ACC112 (cell line): ENCODE results near the gene FAM20C.

Source experiments
- H2AFZ ChIP-seq: fragments of 200-600 bp; sonication (generic); one replicate; pipeline ENCODE4 v1.6.0; 2017; ENCODE audit warnings: antibody characterized with exemption, low read length; ENCODE audit not compliant: unreplicated experiment
- H3K27ac ChIP-seq: fragments of 200-600 bp; sonication (generic); 2 replicates; pipeline ENCODE4 v1.5.1; 2014; ENCODE audit warnings: low read depth, mild to moderate bottlenecking, antibody characterized with exemption, low read length, moderate library complexity
- H3K27me3 ChIP-seq: fragments of 200-600 bp; sonication (generic); 2 replicates; pipeline ENCODE4 v1.6.1; 2014; ENCODE audit warnings: mild to moderate bottlenecking, antibody characterized with exemption, low read length, moderate library complexity, mixed read lengths; ENCODE audit not compliant: insufficient read depth
- H3K36me3 ChIP-seq: fragments of 200-600 bp; sonication (generic); 2 replicates; pipeline ENCODE4 v1.6.1; 2016; ENCODE audit warnings: mild to moderate bottlenecking, antibody characterized with exemption, low read length, moderate library complexity, mixed read lengths; ENCODE audit not compliant: insufficient read depth
- H3K4me1 ChIP-seq: fragments of 200-600 bp; sonication (generic); one replicate; pipeline ENCODE4 v1.6.1; 2016; ENCODE audit warnings: low read length, mixed read lengths; ENCODE audit not compliant: insufficient read depth, unreplicated experiment, control insufficient read depth
- H3K4me3 ChIP-seq: fragments of 200-600 bp; sonication (generic); 2 replicates; pipeline ENCODE4 v1.5.1; 2014; ENCODE audit warnings: mild to moderate bottlenecking, low read depth, low read length
- H3K79me2 ChIP-seq: fragments of 200-600 bp; sonication (generic); one replicate; pipeline ENCODE4 v1.6.0; 2016; ENCODE audit warnings: low read length; ENCODE audit not compliant: control insufficient read depth, unreplicated experiment, insufficient read depth

The FAM20C gene

DNA sequence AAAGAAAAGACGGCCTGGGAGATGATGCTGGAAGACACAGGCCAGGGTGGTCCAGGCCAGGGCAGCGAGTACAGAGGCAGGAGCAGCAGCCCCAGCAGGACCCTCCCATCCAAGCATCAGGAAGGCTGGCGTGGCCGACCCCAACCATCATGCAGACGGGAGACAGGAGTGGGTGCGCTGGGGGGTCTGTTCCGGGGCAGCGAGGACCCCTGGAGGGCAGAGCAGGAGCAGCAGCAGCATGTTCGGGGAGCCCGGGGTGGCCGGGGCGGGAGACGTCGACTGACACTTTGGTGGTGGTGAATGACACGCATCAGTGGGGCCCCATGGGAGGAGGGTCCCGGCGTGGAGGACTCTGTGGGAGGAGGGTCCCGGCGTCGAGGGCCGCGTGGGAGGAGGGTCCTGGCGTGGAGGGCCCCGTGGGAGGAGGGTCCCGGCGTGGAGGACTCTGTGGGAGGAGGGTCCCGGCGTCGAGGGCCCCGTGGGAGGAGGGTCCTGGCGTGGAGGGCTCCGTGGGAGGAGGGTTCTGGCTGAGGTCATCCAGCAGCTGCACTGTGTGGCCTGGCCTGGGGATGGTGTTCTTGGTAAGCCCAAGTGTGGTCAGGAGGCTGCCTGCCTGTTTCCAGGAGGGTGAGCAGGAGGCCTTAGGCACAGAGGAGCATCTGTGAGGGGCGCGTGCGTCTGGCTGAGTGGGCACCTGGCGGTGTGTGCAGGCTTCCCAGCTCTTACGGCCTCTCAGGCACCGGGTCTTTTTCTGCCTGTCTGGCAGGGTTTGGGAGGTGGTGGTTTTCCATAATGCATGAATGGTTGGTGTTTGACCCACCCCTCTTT, 38.9 kb downstream of the FAM20C start:
- Histone ChIP-seq H3K27me3 (no peaks in the 10 kb centered on the region), H2AFZ (no peak overlapping the region), H3K79me2 (peaks cover 3% of the 10 kb centered on the region), H3K36me3 (peaks cover 11% of the 10 kb centered on the region; the same call in 1 of the 2 replicates), H3K4me3 (no peak overlapping the region), H3K4me1 (peaks cover 32% of the 10 kb centered on the region), H3K27ac (no peak overlapping the region)

DNA sequence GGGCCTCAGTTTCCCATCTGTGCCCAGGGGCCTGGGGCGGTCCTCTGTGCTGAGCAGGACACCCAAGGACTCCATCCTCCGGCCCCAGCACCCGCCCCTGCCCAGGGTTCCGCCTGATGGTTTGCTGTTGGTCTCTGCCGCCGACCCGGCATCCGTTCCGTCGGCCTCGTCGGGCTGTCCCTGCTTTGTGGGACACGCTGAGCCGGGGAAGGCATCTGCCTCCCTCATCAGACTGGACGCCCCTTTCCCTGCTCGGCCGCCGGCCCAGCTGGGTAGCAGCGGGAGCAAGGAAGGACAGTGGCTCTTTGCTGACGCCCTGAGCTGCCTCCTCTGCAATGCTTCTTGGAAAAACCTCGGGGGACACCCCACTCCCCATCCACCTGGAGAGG, 39.5 kb downstream of the FAM20C start:
- H3K79me2 ChIP-seq = peaks cover 4% of the 10 kb centered on the region
- no peaks in the 10 kb centered on the region for H3K27me3 ChIP-seq
- H3K27ac ChIP-seq = no peak overlapping the region
- H3K36me3 ChIP-seq = peaks cover 15% of the 10 kb centered on the region; the same call in 1 of the 2 replicates
- H3K4me1 ChIP-seq = peaks cover 32% of the 10 kb centered on the region
- H3K4me3 ChIP-seq = no peak overlapping the region
- no peak overlapping the region for H2AFZ ChIP-seq

DNA sequence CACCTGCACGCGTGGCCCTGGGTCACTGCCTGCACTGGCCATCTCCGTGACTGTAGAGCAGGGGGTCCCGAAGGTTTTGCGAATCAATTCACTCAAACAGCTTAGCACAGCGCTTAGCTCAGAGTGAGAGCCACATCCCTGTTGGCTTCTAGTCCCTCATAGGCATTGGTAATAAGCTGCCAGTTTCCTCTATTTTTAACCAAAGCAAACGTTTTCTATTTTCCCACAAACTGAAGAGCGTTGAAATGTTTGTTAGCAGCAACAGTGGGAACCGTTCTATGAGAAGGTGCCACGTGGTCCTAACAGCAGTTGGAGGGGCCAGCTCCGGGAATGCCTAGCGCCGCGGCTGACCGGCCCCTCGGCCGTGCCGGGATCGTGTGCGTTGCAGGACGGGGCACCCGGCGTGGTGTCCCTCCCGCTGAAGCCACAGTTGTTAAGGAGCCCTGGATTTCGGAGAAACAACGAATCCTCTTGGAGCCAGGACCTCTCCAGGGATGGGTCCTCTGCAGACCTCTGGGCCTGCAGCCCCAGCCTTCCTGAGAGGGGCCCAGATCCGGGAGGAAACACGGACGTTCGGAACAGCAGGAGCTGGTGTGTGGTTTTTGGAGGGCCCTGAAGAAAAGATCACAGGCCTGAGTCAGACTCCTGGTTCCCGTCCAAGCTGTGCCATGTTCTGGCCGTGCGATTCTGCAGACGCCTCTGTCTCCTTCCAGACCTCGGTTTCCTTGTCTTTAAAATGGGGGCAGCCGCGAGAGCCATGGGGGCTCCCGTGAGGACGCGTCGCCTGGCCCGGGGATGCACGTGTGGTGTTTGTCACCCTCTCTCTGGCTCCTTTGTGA, 40.3 kb downstream of the FAM20C start:
- no peak overlapping the region for H3K4me3 ChIP-seq
- H3K36me3 ChIP-seq = peaks cover 21% of the 10 kb centered on the region; the same call in 1 of the 2 replicates
- H3K27ac ChIP-seq = no peak overlapping the region
- no peaks in the 10 kb centered on the region for H3K27me3 ChIP-seq
- peaks cover 12% of the 10 kb centered on the region for H3K79me2 ChIP-seq
- no peak overlapping the region for H2AFZ ChIP-seq
- H3K4me1 ChIP-seq = peaks cover 31% of the 10 kb centered on the region

DNA sequence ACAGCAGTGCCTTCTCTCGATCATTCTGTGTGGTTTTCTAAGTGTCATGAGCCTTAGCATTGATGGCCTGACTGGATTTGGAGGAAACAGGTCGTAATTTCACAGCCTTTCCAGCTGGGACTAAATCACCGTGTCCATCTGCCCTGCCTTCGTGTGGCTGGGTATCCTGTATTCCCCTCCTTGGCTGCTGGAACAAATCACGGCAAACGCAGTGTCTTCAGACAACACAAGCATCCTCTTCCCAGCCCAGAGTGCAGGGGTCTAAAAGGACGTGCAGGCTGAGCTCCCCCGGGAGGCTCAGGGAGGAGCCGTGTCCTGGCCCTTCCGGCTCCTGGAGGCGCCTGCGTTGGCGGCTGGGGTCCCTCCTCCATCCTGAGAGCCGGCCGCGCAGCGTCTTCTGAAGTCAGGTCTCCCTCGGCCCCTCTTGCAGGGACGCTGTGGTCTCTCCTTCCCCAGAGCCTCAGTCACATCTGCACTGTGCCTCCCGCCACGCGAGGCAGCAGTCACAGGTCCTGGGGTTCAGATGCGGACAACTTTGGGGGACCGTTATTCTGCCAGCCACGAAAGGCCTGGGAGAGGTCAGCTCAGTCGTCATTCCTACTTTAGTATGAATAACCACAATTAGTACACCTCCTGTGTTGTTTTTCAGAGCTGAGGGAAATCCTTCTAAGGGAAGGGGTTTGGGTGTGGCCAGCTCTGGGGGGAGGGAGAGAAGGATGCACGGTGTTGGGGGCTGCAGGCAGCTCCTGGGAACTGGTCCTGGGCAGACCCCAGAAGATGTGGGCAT, 41.1 kb downstream of the FAM20C start:
- H2AFZ ChIP-seq = no peak overlapping the region
- H3K36me3 ChIP-seq = peaks cover 21% of the 10 kb centered on the region; the same call in 1 of the 2 replicates
- no peaks in the 10 kb centered on the region for H3K27me3 ChIP-seq
- H3K27ac ChIP-seq = no peak overlapping the region
- H3K4me3 ChIP-seq = no peak overlapping the region
- peaks cover 22% of the 10 kb centered on the region for H3K4me1 ChIP-seq
- H3K79me2 ChIP-seq = peaks cover 12% of the 10 kb centered on the region

DNA sequence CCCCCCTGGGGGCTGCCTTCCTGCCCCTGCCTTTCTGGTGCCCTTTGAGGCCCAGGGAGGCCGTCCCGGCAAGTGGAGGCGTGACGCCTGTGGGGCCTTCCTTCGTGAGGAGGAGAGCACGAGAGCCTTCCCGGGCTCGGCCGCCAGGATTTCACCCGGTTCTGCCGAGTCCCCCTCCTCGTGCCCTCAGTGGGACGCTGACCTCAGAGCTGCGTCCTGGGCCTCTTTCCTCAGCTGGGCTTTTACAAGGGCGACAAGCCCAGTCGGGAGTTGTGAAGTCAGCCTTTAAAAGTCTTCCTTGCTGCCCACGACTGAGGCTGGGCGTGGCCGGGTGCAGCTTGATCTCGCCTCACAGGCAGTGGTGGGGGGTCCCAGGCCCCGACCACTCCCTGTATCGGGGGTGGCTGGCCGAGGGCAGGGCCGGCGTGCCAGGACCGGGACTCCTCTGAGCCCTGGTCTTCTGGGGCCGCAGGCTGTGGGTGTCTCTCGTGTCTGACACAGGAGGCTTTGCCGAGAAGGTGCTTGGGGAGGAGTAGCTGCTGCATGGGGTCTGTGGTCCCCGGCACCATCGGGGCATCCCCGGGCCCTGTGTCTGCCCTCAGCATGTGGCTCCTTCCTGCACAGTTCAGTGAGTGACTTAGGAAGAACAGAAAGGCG, 41.8 kb downstream of the FAM20C start:
- Histone ChIP-seq H3K36me3 (peaks cover 21% of the 10 kb centered on the region; the same call in 1 of the 2 replicates), H3K4me1 (peaks cover 15% of the 10 kb centered on the region), H3K79me2 (peaks cover 12% of the 10 kb centered on the region), H3K4me3 (no peak overlapping the region), H3K27ac (no peak overlapping the region), H2AFZ (no peak overlapping the region), H3K27me3 (no peaks in the 10 kb centered on the region)

DNA sequence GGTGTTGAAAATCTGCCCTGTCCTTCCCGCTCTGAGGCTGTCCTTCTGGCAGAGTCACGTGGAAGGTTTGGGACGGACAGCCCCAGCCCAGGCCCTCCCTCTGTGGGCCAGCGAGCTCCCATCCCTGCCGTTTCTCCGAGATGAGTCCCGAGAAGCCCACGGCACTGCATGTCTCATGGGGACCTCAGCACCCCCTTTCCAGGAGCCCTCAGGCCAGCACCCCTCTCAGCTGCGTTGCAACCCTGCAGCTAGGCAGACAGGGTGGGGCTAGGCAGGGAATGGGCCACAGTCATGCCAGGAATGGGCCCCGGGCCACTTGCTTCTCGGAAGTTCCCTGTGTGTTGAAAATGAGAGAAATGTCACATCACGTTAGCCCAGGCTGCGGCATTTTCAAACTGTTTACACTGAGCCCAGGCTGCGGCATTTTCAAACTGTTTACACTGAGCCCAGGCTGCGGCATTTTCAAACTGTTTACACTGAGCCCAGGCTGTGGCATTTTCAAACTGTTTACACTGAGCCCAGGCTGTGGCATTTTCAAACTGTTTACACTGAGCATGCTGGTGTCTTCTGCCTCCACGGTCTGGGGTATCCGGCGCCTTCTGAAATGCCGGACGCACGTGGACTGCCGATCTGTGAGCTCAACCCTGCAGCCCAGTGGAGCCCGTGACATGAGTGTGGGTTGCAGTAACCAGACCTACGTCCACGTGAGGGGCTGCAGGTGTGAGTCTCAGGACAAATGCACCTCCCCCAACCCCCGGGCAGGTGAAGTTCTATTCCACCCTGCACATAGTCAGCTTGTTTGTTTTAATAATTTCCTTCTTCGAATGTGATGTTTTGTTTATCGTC, 42.6 kb downstream of the FAM20C start:
- H3K36me3 ChIP-seq = peaks cover 21% of the 10 kb centered on the region; the same call in 1 of the 2 replicates
- H3K4me3 ChIP-seq = no peak overlapping the region
- no peak overlapping the region for H2AFZ ChIP-seq
- peaks cover 8% of the 10 kb centered on the region for H3K4me1 ChIP-seq
- H3K27me3 ChIP-seq = no peaks in the 10 kb centered on the region
- H3K79me2 ChIP-seq = peaks cover 12% of the 10 kb centered on the region
- H3K27ac ChIP-seq = no peak overlapping the region

DNA sequence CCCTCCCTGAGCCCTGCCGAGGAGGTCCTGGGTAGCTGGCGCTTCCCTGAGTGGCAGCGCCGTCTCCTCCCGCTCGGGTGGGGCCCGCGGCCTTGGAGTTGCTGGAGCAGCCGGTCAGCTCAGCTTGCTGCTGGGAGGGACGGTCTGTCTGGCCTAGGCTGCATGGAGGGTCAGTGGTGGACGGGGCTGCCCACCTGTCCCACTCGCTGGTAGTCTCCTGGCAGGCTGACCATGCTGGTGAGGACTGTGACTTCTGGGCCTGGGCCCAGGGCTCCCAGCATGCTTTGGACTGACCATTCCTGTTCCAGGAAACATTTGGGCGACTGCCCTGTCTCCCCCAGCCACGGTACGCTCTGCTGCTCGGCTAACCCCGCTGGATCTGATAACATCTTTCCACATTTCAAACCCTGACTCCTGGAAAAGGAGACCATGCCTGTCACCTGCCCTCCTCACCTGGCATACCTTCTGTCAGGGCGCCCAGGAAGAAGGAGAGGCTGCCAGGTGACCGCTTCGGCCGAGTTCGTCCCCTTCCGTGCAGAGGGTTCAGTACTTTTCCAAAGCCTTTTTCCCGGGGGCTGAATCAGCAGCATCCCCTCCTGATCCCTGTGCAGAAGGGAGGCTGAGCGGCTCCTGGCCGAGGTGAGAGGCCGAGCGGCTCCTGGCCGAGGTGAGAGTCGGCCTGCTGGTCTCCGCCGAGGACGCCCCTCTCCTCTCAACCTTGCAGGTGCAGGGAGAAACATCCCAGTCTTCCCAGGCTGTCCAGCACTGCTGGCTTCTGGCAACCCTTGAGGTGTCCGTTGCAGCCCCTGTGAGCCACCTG, 43.4 kb downstream of the FAM20C start:
- Histone ChIP-seq H3K36me3 (peaks cover 21% of the 10 kb centered on the region; the same call in 1 of the 2 replicates), H3K79me2 (peaks cover 17% of the 10 kb centered on the region), H3K4me1 (peaks cover 7% of the 10 kb centered on the region), H3K27me3 (no peaks in the 10 kb centered on the region), H3K27ac (no peak overlapping the region), H2AFZ (no peak overlapping the region), H3K4me3 (no peak overlapping the region)

DNA sequence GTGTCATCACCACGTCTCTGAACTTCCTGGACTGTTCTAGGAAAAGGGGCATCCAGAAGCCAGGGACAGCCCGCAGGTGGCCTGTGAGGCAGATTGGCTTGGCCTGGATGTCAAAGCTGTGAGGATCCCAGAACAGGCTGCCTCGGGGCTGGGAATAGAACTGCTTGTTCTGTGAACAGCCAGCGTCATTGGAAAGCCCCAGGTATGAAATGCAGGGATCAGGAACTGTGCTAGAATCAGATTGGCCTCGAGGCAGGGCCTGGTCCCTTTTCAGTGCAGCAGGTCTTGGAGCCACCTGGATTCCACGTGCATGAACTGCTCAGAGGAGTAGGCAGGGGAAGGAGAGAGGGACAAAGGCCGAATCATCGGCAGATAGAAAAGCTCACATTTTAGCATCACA, 44.6 kb downstream of the FAM20C start:
- Histone ChIP-seq H3K4me1 (peaks cover 7% of the 10 kb centered on the region), H3K27me3 (no peaks in the 10 kb centered on the region), H3K36me3 (peaks cover 21% of the 10 kb centered on the region; the same call in 1 of the 2 replicates), H2AFZ (no peak overlapping the region), H3K79me2 (peaks cover 17% of the 10 kb centered on the region), H3K4me3 (no peak overlapping the region), H3K27ac (no peak overlapping the region)

DNA sequence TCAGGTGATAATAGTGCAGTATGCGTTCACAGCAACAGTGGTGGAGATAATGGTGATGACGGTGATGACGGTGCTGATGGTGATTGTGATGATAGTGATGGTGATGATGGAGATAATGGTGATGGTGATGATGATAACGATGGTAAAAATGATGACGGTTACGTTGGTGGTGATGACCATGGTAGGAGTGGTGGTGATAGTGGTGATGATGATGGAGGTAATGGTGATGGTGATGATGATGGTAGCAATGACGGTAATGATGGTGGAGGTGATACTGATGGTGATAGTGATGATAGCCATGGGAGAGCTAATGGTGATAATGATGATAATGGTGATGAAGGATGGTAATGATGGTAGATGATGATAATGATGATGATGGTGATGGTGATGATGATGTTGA, 45.0 kb downstream of the FAM20C start:
- Histone ChIP-seq H3K4me1 (peaks cover 5% of the 10 kb centered on the region), H3K27ac (no peak overlapping the region), H2AFZ (no peak overlapping the region), H3K79me2 (peaks cover 17% of the 10 kb centered on the region), H3K4me3 (no peak overlapping the region), H3K36me3 (peaks cover 21% of the 10 kb centered on the region; the same call in 1 of the 2 replicates), H3K27me3 (no peaks in the 10 kb centered on the region)
